ENCODE measurements around the gene ST13.
A peak's percentile ranks its signal among the peaks of the same experiment; 100 is the strongest.
"Not testable (repeated sequence)": the region's sequence is repeated elsewhere in the genome, so short reads cannot be mapped to it uniquely, and the experiment has no call there.

ST13 gene

GRCh38 chr22:40857309-40857855, 943 bp upstream of the ST13 start:
- Mint-ChIP-seq H3K27ac (peak overlapping the region; percentile 100), H3K4me3 (peak overlapping the region; percentile 99), H3K4me1 (ENCODE audit: low read depth) (peaks cover 54% of the 10 kb centered on the region), H3K36me3 (peaks cover 11% of the 10 kb centered on the region), H3K27me3 (no peaks in the 10 kb centered on the region), H3K9me3 (ENCODE audit: low read depth) (no peaks in the 10 kb centered on the region)

- Mint-ChIP-seq H3K36me3 (peaks cover 4% of the 10 kb centered on the region), H3K4me1 (ENCODE audit: low read depth) (peaks cover 57% of the 10 kb centered on the region), H3K4me3 (peak overlapping the region; percentile 99), H3K27ac (peak overlapping the region; percentile 100), H3K27me3 (no peaks in the 10 kb centered on the region), H3K9me3 (ENCODE audit: low read depth) (no peaks in the 10 kb centered on the region)
Observed at GRCh38 chr22:40855979-40856512, 393 bp downstream of the ST13 start.

GRCh38 chr22:40855071-40855978, 1.1 kb downstream of the ST13 start:
- peak overlapping the region; percentile 100 for H3K27ac Mint-ChIP-seq
- peak overlapping the region; percentile 99 for H3K4me3 Mint-ChIP-seq
- H3K27me3 Mint-ChIP-seq: no peaks in the 10 kb centered on the region
- H3K4me1 Mint-ChIP-seq (ENCODE audit: low read depth): peaks cover 57% of the 10 kb centered on the region
- H3K36me3 Mint-ChIP-seq: no peaks in the 10 kb centered on the region
- no peaks in the 10 kb centered on the region for H3K9me3 Mint-ChIP-seq (ENCODE audit: low read depth)

- H3K4me1 Mint-ChIP-seq (ENCODE audit: low read depth): peaks cover 56% of the 10 kb centered on the region
- H3K9me3 Mint-ChIP-seq (ENCODE audit: low read depth): no peaks in the 10 kb centered on the region
- no peaks in the 10 kb centered on the region for H3K36me3 Mint-ChIP-seq
- peak overlapping the region; percentile 99 for H3K4me3 Mint-ChIP-seq
- H3K27me3 Mint-ChIP-seq: no peaks in the 10 kb centered on the region
- H3K27ac Mint-ChIP-seq: peak overlapping the region; percentile 51
Observed at GRCh38 chr22:40853961-40854360, 2.5 kb downstream of the ST13 start.

- Mint-ChIP-seq H3K9me3 (ENCODE audit: low read depth) (no peaks in the 10 kb centered on the region), H3K4me3 (peak overlapping the region; percentile 99), H3K36me3 (no peaks in the 10 kb centered on the region), H3K27ac (peak overlapping the region; percentile 52), H3K27me3 (no peaks in the 10 kb centered on the region), H3K4me1 (ENCODE audit: low read depth) (peaks cover 53% of the 10 kb centered on the region)
Observed at GRCh38 chr22:40853333-40853732, 3.1 kb downstream of the ST13 start.

GRCh38 chr22:40845816-40846215, 10.6 kb downstream of the ST13 start:
- H3K9me3 Mint-ChIP-seq (ENCODE audit: low read depth); H3K4me3 Mint-ChIP-seq; H3K27ac Mint-ChIP-seq; H3K36me3 Mint-ChIP-seq; H3K27me3 Mint-ChIP-seq: not testable (repeated sequence)
- H3K4me1 Mint-ChIP-seq (ENCODE audit: low read depth): peaks cover 19% of the 10 kb centered on the region

- no peaks in the 10 kb centered on the region for H3K27me3 Mint-ChIP-seq
- H3K36me3 Mint-ChIP-seq: peaks cover 10% of the 10 kb centered on the region
- no peaks in the 10 kb centered on the region for H3K9me3 Mint-ChIP-seq (ENCODE audit: low read depth)
- H3K4me3 Mint-ChIP-seq: no peak overlapping the region
- peaks cover 15% of the 10 kb centered on the region for H3K4me1 Mint-ChIP-seq (ENCODE audit: low read depth)
- H3K27ac Mint-ChIP-seq: peak overlapping the region; percentile 34
Observed at GRCh38 chr22:40844951-40845350, 11.5 kb downstream of the ST13 start.

GRCh38 chr22:40838486-40838885, 18.0 kb downstream of the ST13 start:
- peaks cover 20% of the 10 kb centered on the region for H3K4me1 Mint-ChIP-seq (ENCODE audit: low read depth)
- no peaks in the 10 kb centered on the region for H3K27me3 Mint-ChIP-seq
- H3K36me3 Mint-ChIP-seq: peaks cover 9% of the 10 kb centered on the region
- no peaks in the 10 kb centered on the region for H3K9me3 Mint-ChIP-seq (ENCODE audit: low read depth)
- no peak overlapping the region for H3K4me3 Mint-ChIP-seq
- H3K27ac Mint-ChIP-seq: no peak overlapping the region

- no peak overlapping the region for H3K27ac Mint-ChIP-seq
- H3K36me3 Mint-ChIP-seq: peaks cover 5% of the 10 kb centered on the region
- no peaks in the 10 kb centered on the region for H3K27me3 Mint-ChIP-seq
- H3K4me3 Mint-ChIP-seq: no peak overlapping the region
- H3K4me1 Mint-ChIP-seq (ENCODE audit: low read depth): peaks cover 9% of the 10 kb centered on the region
- H3K9me3 Mint-ChIP-seq (ENCODE audit: low read depth): no peaks in the 10 kb centered on the region
Observed at GRCh38 chr22:40834619-40835018, 21.8 kb downstream of the ST13 start.

GRCh38 chr22:40829131-40829530, 27.3 kb downstream of the ST13 start:
- Mint-ChIP-seq H3K27me3 (no peaks in the 10 kb centered on the region), H3K4me3 (no peak overlapping the region), H3K9me3 (ENCODE audit: low read depth) (no peaks in the 10 kb centered on the region), H3K4me1 (ENCODE audit: low read depth) (no peaks in the 10 kb centered on the region), H3K27ac (peak overlapping the region; percentile 10), H3K36me3 (peaks cover 6% of the 10 kb centered on the region)

GRCh38 chr22:40826984-40827741, 29.3 kb downstream of the ST13 start:
- no peaks in the 10 kb centered on the region for H3K27me3 Mint-ChIP-seq
- H3K4me1 Mint-ChIP-seq (ENCODE audit: low read depth): no peaks in the 10 kb centered on the region
- no peak overlapping the region for H3K4me3 Mint-ChIP-seq
- H3K9me3 Mint-ChIP-seq (ENCODE audit: low read depth): no peaks in the 10 kb centered on the region
- H3K27ac Mint-ChIP-seq: no peak overlapping the region
- H3K36me3 Mint-ChIP-seq: peaks cover 4% of the 10 kb centered on the region

GRCh38 chr22:40826292-40826691, 30.1 kb downstream of the ST13 start:
- not testable (repeated sequence) for H3K4me1 Mint-ChIP-seq (ENCODE audit: low read depth)

GRCh38 chr22:40823426-40823825, 33.0 kb downstream of the ST13 start:
- Mint-ChIP-seq H3K27me3 (no peaks in the 10 kb centered on the region), H3K36me3 (peaks cover 5% of the 10 kb centered on the region), H3K4me3 (no peak overlapping the region), H3K9me3 (ENCODE audit: low read depth) (no peaks in the 10 kb centered on the region), H3K4me1 (ENCODE audit: low read depth) (peaks cover 12% of the 10 kb centered on the region), H3K27ac (no peak overlapping the region)

More at GRCh38 chr22:40826292-40826691, 30.1 kb downstream of the ST13 start:
- not testable (repeated sequence) for H3K36me3 Mint-ChIP-seq; H3K9me3 Mint-ChIP-seq (ENCODE audit: low read depth); H3K27me3 Mint-ChIP-seq; H3K27ac Mint-ChIP-seq; H3K4me3 Mint-ChIP-seq

GRCh38 chr22:40819599-40820140, 36.8 kb downstream of the ST13 start:
- H3K27me3 Mint-ChIP-seq: no peaks in the 10 kb centered on the region
- peak overlapping the region; percentile 81 for H3K27ac Mint-ChIP-seq
- H3K4me3 Mint-ChIP-seq: peak overlapping the region; percentile 89
- H3K4me1 Mint-ChIP-seq (ENCODE audit: low read depth): peaks cover 34% of the 10 kb centered on the region
- no peaks in the 10 kb centered on the region for H3K9me3 Mint-ChIP-seq (ENCODE audit: low read depth)
- H3K36me3 Mint-ChIP-seq: peaks cover 6% of the 10 kb centered on the region

Data from activated naive CD8-positive, alpha-beta T cell (primary cell).